Psoas muscle (tissue), 8 donors: ENCODE data around the gene UMODL1. TPM values are rescaled to one million over a fixed set of nuclear protein-coding genes. Genes with fewer than 3 reads are reported as not detected.

Experiments used
- ATAC-seq, 4 donors: fragments of 200-7000 bp; cut with Tn5 transposase; one replicate each; pipeline ENCODE4 v1.9.1; 2020; ENCODE audit warnings: moderate library complexity in 3 of 4, mild to moderate bottlenecking in 2 of 4
- DNase-seq, 2 donors: peaks; one replicate each; pipeline ENCODE4 v3.0.0-alpha.2; 2020
- H3K27ac ChIP-seq: fragments of 200-600 bp; one replicate; pipeline ENCODE4 v1.8.0; 2022
- H3K27me3 ChIP-seq, 3 donors: fragments of 200-600 bp in 1 of 3; one replicate each; pipeline versions ENCODE4 v1.6.1 to v1.8.0; 2013 to 2022; ENCODE audit warnings: low read length in 2 of 3, mild to moderate bottlenecking in 2 of 3, moderate library complexity in 1 of 3; ENCODE audit not compliant: insufficient read depth in 3 of 3
- H3K36me3 ChIP-seq, 2 donors: fragments of 200-600 bp in 1 of 2; one replicate each; pipeline versions ENCODE4 v1.6.1 to v1.8.0; 2013 to 2022; ENCODE audit warnings: low read depth in 1 of 2, mild to moderate bottlenecking in 1 of 2, moderate library complexity in 1 of 2; ENCODE audit not compliant: insufficient read depth in 1 of 2
- H3K4me1 ChIP-seq: fragments of 200-600 bp; one replicate; pipeline ENCODE4 v1.8.0; 2022
- H3K4me3 ChIP-seq: fragments of 200-600 bp; one replicate; pipeline ENCODE4 v1.8.0; 2022; ENCODE audit warnings: mild to moderate bottlenecking
- H3K9me3 ChIP-seq: fragments of 200-600 bp; one replicate; pipeline ENCODE4 v1.8.0; 2022
- CTCF ChIP-seq: fragments of 200-600 bp; IDR thresholded peaks from one replicate; pipeline ENCODE4 v1.8.0; 2022; ENCODE audit warnings: antibody characterized with exemption
- WGBS, 3 donors: extraction: QIAGEN DNeasy Blood & Tissue Kit; methylation state at CpG; one replicate each; pipeline versions ENCODE4 v1.1.6 to v1.1.7; 2013; 5-methylcytosine and 5-hydroxymethylcytosine counted together
- intact Hi-C, 2 donors: fragments of 100-400 bp; cut with DNase I; formaldehyde crosslinking; loops; one replicate each; pipeline versions ENCODE4 v1.11.0 to v1.14.2; 2022
- polyA plus RNA-seq, 3 donors: library from polyadenylated mRNA; stranded (reverse); fragments of 200-250 nt; gene quantifications; one replicate each; pipeline ENCODE4 v1.2.3, GENCODE V29; 2013
- total RNA-seq, 4 donors: library from RNA; stranded (reverse); fragmentation: NEBNext Ultra II Directional in 2 of 4; extraction: Animal tissue kit (Norgen Biotek cat#: 25700) in 2 of 4; gene quantifications; one replicate each; pipeline versions ENCODE4 v1.2.1 to v1.2.4, GENCODE V29; 2021 to 2023
- donor health status: healthy with polysubstance abuse.
- donor health status: DM: no; HTN: no; CAD: no; lungs with moderate emphysema.
- donor health status: Bipolar disorder and iron deficiency.
- donor health status: healthy.
- donor health status: DM: yes; HTN: yes; CAD: no.
- donor health status: DM: no; HTN: no; CAD: no.
- donor health status: DM: no; HTN: no; CAD: no.
- donor health status: DM: yes; HTN: yes; CAD: no.

Gene UMODL1
- total and polyA plus RNA-seq, 7 donors: not detected

DNA sequence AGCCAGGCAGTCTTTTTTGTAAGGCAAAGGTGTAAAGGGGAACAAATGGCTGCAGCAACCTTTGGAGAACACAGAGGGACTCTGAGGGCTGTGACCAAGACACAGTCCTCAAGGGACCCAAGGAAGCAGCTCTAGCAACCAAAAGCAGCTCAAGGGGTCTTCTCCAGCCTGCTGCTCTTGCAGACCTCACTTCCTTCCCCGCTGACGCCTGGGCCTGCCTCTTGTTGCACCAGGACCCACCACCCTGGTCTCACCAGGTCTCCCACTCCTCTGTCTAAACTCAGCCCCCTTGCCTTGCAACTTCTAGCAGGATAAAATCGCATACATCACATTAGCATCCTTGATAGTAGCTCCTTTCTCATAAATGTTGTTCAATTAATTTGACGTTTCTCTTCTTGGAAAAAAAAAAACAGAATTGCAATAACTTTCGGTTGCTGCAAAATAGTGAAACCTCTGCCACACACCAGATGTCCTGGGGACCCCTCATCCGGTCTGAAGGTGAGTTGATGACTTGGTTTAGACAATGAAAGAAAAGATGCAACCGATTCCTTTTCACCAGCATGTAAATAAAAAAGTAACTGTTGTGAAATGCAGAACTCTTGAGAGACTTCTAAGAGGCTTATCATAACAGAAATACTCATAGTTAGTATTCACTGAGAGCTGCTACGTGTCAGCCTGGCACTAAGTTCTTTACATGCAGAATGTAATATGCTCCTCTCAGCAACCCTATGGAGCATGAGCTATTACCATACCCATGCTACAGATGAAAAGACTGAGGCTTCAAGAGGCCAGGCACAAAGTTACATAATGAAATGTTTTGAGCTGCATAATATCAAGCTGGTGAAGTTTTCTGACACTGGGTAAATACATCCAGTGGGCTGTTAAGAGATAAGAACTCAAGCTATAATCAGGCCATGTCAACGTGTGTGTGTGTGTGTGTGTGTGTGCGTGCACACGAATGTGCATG is 58.5 kb downstream of the UMODL1 start:
- intact Hi-C loops: no loop called here
- Histone ChIP-seq H3K27ac (no peak overlapping the region), H3K9me3 (no peaks in the 10 kb centered on the region), H3K4me1 (no peaks in the 10 kb centered on the region), H3K4me3 (no peak overlapping the region), H3K27me3 (peaks cover 0 to 37% (median 3%) of the 10 kb centered on the region in 3 donors), H3K36me3 (no peaks in the 10 kb centered on the region)
- no peak for ATAC-seq
- WGBS, 3 donors: 72 to 79% (median 79%) methylated on average over 11 of the region's 11 CpGs
- DNase-seq: no peak
- no peak for TF ChIP-seq CTCF

DNA sequence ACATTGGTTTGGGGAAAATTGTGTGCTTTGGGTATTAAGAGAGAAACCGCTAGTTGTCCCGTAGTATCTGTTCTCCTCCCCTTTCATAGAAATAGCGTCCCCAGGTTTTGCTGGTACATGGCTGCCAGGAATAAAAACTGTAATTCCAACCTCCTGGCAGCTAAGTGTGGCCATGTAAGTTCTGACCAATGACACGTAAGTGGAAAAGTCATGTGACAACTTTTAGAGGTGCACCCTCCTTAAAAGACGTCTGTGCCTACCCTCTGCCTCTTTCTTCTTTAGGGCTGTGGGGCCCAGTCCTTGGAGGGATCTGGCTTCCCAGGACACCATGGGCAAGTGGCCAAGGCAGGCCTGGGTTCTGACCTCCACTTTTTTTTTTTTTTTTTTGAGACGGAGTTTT is 59.3 kb downstream of the UMODL1 start:
- intact Hi-C loops: no loop called here
- peaks cover 0 to 28% (median 3%) of the 10 kb centered on the region in 3 donors for H3K27me3 ChIP-seq
- no peaks in the 10 kb centered on the region for H3K9me3 ChIP-seq
- no peaks in the 10 kb centered on the region for H3K4me1 ChIP-seq
- 56 to 73% (median 68%) methylated on average over 5 to 6 of the region's 6 CpGs for WGBS, 3 donors
- TF ChIP-seq CTCF: no peak
- no peak overlapping the region for H3K4me3 ChIP-seq
- DNase-seq (no peak), ATAC-seq (no peak)
- H3K36me3 ChIP-seq: no peaks in the 10 kb centered on the region
- H3K27ac ChIP-seq: no peak overlapping the region

GRCh38 chr21:42132183-42132582 is 61.1 kb downstream of the UMODL1 start:
- peaks cover 0 to 12% (median 3%) of the 10 kb centered on the region in 3 donors for H3K27me3 ChIP-seq
- WGBS, 3 donors: 55 to 90% (median 88%) methylated on average over 1 of the region's 1 CpG
- intact Hi-C loops: no loop called here
- no peaks in the 10 kb centered on the region for H3K9me3 ChIP-seq
- no peaks in the 10 kb centered on the region for H3K4me1 ChIP-seq
- no peaks in the 10 kb centered on the region for H3K36me3 ChIP-seq
- H3K27ac ChIP-seq: no peak overlapping the region
- ATAC-seq: no peak
- no peak overlapping the region for H3K4me3 ChIP-seq
- TF ChIP-seq CTCF: no peak
- DNase-seq: no peak

DNA sequence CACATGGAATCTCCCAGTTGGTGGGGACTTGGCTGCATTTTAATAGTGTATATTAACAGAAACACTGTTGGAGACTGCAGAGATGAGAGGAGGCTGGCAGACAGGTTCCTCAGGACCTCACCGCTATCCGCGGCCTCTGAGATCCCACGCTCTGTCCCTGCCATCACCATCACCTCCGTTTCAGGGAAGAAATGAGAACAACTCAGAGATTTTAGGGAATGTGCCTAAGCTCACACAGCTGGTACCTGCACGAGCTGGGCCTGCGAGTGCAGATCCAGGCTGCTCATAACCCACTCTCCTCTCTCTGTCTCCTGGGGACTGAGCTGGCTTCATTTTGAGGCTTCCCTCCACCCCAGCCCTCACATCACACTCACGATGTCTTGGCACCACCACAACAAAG is 62.0 kb downstream of the UMODL1 start:
- intact Hi-C loops: no loop called here
- Histone ChIP-seq H3K27me3 (peaks cover 0 to 10% (median 1%) of the 10 kb centered on the region in 3 donors), H3K4me3 (no peak overlapping the region), H3K9me3 (no peaks in the 10 kb centered on the region), H3K4me1 (no peaks in the 10 kb centered on the region), H3K36me3 (no peaks in the 10 kb centered on the region), H3K27ac (no peak overlapping the region)
- no peak for ATAC-seq
- no peak for TF ChIP-seq CTCF
- no peak for DNase-seq
- 78 to 88% (median 80%) methylated on average over 8 of the region's 8 CpGs for WGBS, 3 donors
